Measurements from ENCODE around the gene GPR68.
"Not testable (repeated sequence)": the region's sequence is repeated elsewhere in the genome, so short reads cannot be mapped to it uniquely, and the experiment has no call there.

Gene GPR68

GRCh38 chr14:91252871-91253794 is 8.6 kb upstream of the GPR68 start:
- DNase-seq: peak; percentile 55

GRCh38 chr14:91250912-91251311 is 6.4 kb upstream of the GPR68 start:
- no peak for DNase-seq

GRCh38 chr14:91249841-91250616 is 5.5 kb upstream of the GPR68 start:
- no peak for DNase-seq

- DNase-seq: no peak
Measured at GRCh38 chr14:91246051-91246852, 1.7 kb upstream of the GPR68 start.

- DNase-seq: not testable (repeated sequence)
Measured at GRCh38 chr14:91245616-91246015, 1.1 kb upstream of the GPR68 start.

- DNase-seq: no peak
Measured at GRCh38 chr14:91245029-91245428, 525 bp upstream of the GPR68 start.

GRCh38 chr14:91243074-91243471 is 1.4 kb downstream of the GPR68 start:
- no peak for DNase-seq

GRCh38 chr14:91242635-91243034 is 1.9 kb downstream of the GPR68 start:
- no peak for DNase-seq

GRCh38 chr14:91241863-91242262 is 2.6 kb downstream of the GPR68 start:
- DNase-seq: no peak

- DNase-seq: no peak
Measured at GRCh38 chr14:91238661-91239060, 5.8 kb downstream of the GPR68 start.

- DNase-seq: no peak
Measured at GRCh38 chr14:91238085-91238484, 6.4 kb downstream of the GPR68 start.

- no peak for DNase-seq
Measured at GRCh38 chr14:91237219-91237618, 7.3 kb downstream of the GPR68 start.

- DNase-seq: no peak
Measured at GRCh38 chr14:91235841-91236240, 8.7 kb downstream of the GPR68 start.

- DNase-seq: no peak
Measured at GRCh38 chr14:91234791-91235114, 9.8 kb downstream of the GPR68 start.

GRCh38 chr14:91233936-91234790 is 10.3 kb downstream of the GPR68 start:
- no peak for DNase-seq

- DNase-seq: no peak
Measured at GRCh38 chr14:91232603-91233002, 11.9 kb downstream of the GPR68 start.

- DNase-seq: no peak
Measured at GRCh38 chr14:91232052-91232451, 12.5 kb downstream of the GPR68 start.

GRCh38 chr14:91231446-91231845 is 13.1 kb downstream of the GPR68 start:
- no peak for DNase-seq

- no peak for DNase-seq
Measured at GRCh38 chr14:91230397-91231035, 14.0 kb downstream of the GPR68 start.

- peak; percentile 70 for DNase-seq
Measured at GRCh38 chr14:91229743-91230200, 14.7 kb downstream of the GPR68 start.

- DNase-seq: no peak
Measured at GRCh38 chr14:91229005-91229382, 15.5 kb downstream of the GPR68 start.

Measured in femur (tissue), 1 donor.